ENCODE results near the gene HPCAL4. TPM values are rescaled to one million over a fixed set of nuclear protein-coding genes. Genes with fewer than 3 reads are reported as not detected.

The HPCAL4 gene
- total RNA-seq, 1 donor from 2014 or later = not detected

DNA sequence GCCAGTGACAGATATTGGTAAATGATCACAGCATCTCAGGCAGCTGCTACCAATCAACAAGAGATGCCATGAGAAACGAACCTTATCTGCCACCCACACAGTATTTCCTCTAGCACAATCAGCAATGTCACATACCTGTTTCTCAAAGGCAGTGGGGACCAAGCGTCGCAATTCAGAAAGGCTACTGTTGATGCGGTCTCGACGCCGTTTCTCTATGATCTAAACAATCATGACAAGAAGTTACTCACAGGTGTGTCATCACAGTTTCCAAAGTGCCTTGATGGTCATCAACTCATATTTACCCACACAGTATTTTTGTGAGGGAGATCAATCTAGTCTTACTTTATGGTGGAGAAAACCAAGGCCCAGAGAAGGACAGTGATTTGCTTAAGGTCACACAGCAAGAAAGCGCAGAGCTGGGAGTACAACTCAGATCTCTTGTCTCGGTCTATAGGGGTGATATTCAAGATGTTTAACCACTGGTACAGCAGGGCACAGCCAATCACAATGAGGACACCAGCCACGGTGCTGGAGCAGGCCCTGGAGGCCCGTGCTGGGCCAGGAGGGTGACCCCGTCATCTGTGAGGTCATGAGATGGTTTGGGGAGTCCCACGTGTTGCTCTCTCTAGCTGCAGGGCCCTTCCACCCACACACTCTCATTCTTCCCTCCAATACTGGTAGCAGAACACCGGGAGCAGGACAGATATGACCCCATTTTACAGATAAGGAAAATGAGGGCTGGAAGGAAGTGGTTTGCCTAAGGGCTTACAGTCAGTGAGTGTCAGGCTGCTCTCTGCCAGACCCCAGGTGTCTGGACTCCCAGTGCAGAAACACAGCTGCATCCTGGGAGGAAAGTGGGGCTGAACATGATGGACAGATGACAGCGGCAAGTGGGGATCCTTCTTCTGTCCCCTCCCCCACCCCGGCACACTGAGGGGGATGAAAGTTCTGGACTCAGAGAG lies 59.6 kb downstream of the HPCAL4 start:
- peaks cover 1% of the 10 kb centered on the region for H3K36me3 Mint-ChIP-seq (ENCODE audit: unreplicated experiment)
- H3K4me1 Mint-ChIP-seq (ENCODE audit: unreplicated experiment) = peaks cover 20% of the 10 kb centered on the region
- no peak overlapping the region for H3K27ac Mint-ChIP-seq (ENCODE audit: unreplicated experiment)
- peaks cover 23% of the 10 kb centered on the region for H3K27me3 Mint-ChIP-seq (ENCODE audit: unreplicated experiment)
- H3K9me3 Mint-ChIP-seq (ENCODE audit: unreplicated experiment) = no peaks in the 10 kb centered on the region
- DNase-seq (ENCODE audit: extremely low spot score, unreplicated experiment) = no peak
- no peak overlapping the region for H3K4me3 Mint-ChIP-seq (ENCODE audit: unreplicated experiment)
- TF ChIP-seq, protein P1, sequence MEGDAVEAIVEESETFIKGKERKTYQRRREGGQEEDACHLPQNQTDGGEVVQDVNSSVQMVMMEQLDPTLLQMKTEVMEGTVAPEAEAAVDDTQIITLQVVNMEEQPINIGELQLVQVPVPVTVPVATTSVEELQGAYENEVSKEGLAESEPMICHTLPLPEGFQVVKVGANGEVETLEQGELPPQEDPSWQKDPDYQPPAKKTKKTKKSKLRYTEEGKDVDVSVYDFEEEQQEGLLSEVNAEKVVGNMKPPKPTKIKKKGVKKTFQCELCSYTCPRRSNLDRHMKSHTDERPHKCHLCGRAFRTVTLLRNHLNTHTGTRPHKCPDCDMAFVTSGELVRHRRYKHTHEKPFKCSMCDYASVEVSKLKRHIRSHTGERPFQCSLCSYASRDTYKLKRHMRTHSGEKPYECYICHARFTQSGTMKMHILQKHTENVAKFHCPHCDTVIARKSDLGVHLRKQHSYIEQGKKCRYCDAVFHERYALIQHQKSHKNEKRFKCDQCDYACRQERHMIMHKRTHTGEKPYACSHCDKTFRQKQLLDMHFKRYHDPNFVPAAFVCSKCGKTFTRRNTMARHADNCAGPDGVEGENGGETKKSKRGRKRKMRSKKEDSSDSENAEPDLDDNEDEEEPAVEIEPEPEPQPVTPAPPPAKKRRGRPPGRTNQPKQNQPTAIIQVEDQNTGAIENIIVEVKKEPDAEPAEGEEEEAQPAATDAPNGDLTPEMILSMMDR (IDR thresholded peaks at IDR 0.05) = no peak

DNA sequence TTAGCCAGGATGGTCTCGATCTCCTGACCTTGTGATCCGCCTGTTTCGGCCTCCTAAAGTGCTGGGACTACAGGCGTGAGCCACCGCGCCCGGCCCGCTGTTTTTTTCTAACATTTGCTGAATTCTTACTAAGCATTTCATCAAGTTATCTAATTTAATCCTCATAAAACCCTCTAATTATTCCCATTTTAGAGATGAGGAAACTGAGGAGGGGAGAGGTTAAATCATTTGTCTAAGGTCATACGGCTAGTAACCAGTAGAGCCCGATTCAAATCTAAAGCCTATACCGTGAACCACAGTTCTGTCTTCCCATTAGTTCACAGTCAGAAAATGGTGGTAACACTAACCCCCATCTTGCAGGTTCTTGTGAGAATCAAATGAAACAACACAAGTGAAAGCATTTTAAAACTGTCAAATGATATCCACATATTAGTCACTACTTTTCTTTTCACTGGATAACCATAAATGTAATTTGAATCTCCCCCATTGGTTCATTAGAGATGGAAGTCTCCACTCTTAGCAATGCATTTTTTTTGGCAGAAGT lies 62.4 kb downstream of the HPCAL4 start:
- DNase-seq (ENCODE audit: extremely low spot score, unreplicated experiment) = no peak
- H3K27ac Mint-ChIP-seq (ENCODE audit: unreplicated experiment) = no peak overlapping the region
- H3K9me3 Mint-ChIP-seq (ENCODE audit: unreplicated experiment) = no peaks in the 10 kb centered on the region
- H3K36me3 Mint-ChIP-seq (ENCODE audit: unreplicated experiment) = peaks cover 1% of the 10 kb centered on the region
- TF ChIP-seq, protein P1 (IDR thresholded peaks at IDR 0.05) = no peak
- peaks cover 29% of the 10 kb centered on the region for H3K27me3 Mint-ChIP-seq (ENCODE audit: unreplicated experiment)
- H3K4me1 Mint-ChIP-seq (ENCODE audit: unreplicated experiment) = peaks cover 14% of the 10 kb centered on the region
- H3K4me3 Mint-ChIP-seq (ENCODE audit: unreplicated experiment) = no peak overlapping the region

Other genes with a start within 250 kb of the HPCAL4 start
- not detected in 2 replicates for gene BMP8A, start 199.8 kb downstream of the HPCAL4 start, total RNA-seq
- 247 and 263 TPM in 2 replicates for gene PABPC4, start 114.6 kb downstream of the HPCAL4 start, total RNA-seq
- 1.3 and 1.4 TPM in 2 replicates for gene HEYL, start 51.8 kb downstream of the HPCAL4 start, total RNA-seq
- not detected in 2 replicates for gene NT5C1A, start 19.3 kb downstream of the HPCAL4 start, total RNA-seq
- gene PPIE, start 47.4 kb upstream of the HPCAL4 start, total RNA-seq = 38.4 and 40.8 TPM in 2 replicates
- gene OXCT2, start 79.9 kb upstream of the HPCAL4 start, total RNA-seq = 0.18 TPM in 1 of 2 replicates, not detected in the other
- 0.08 TPM in 1 of 2 replicates, not detected in the other for gene BMP8B, start 97.4 kb upstream of the HPCAL4 start, total RNA-seq
- 13.5 and 15.8 TPM in 2 replicates for gene TRIT1, start 192.1 kb upstream of the HPCAL4 start, total RNA-seq
- 0.21 TPM in 1 of 2 replicates, not detected in the other for gene MYCL, start 210.5 kb upstream of the HPCAL4 start, total RNA-seq